Hepatocyte (in vitro differentiated cells): ENCODE measurements around the gene ZGRF1. TPM values are rescaled to one million over a fixed set of nuclear protein-coding genes. Genes with fewer than 3 reads are reported as not detected.
"Not testable (repeated sequence)": the region's sequence is repeated elsewhere in the genome, so short reads cannot be mapped to it uniquely, and the experiment has no call there.

ENCODE experiments used
- DNase-seq: peaks from one replicate; pipeline ENCODE4 v3.0.0-alpha.2; 2016; ENCODE audit warnings: low spot score
- H2AFZ ChIP-seq: fragments of 200-600 bp; sonication (generic); 2 replicates; pipeline ENCODE4 v1.6.0; 2016; ENCODE audit warnings: antibody characterized with exemption, mild to moderate bottlenecking
- H3K27ac ChIP-seq: fragments of 200-600 bp; sonication (generic); 2 replicates; pipeline ENCODE4 v1.5.1; 2016; ENCODE audit warnings: mild to moderate bottlenecking
- H3K27me3 ChIP-seq: fragments of 200-600 bp; sonication (generic); 2 replicates; pipeline ENCODE4 v1.6.1; 2016
- H3K36me3 ChIP-seq: fragments of 200-600 bp; sonication (generic); replicated peaks from 2 replicates; pipeline ENCODE4 v1.5.1; 2016; ENCODE audit warnings: low read depth; ENCODE audit not compliant: insufficient read depth
- H3K4me1 ChIP-seq: fragments of 200-600 bp; sonication (generic); 2 replicates; pipeline ENCODE4 v1.5.1; 2016; ENCODE audit warnings: mild to moderate bottlenecking, moderate library complexity; ENCODE audit not compliant: insufficient read depth
- H3K4me2 ChIP-seq: fragments of 200-600 bp; sonication (generic); 2 replicates; pipeline ENCODE4 v1.6.0; 2016
- H3K4me3 ChIP-seq: fragments of 200-600 bp; sonication (generic); 2 replicates; pipeline ENCODE4 v1.5.1; 2016; ENCODE audit warnings: mild to moderate bottlenecking
- H3K79me2 ChIP-seq: fragments of 200-600 bp; sonication (generic); 2 replicates; pipeline ENCODE4 v1.6.0; 2017; ENCODE audit warnings: mild to moderate bottlenecking
- H3K9me2 ChIP-seq: fragments of 200-600 bp; sonication (generic); replicated peaks from 2 replicates; pipeline ENCODE4 v1.6.0; 2017; ENCODE audit warnings: mild to moderate bottlenecking; ENCODE audit not compliant: insufficient read depth
- H3K9me3 ChIP-seq: fragments of 200-600 bp; sonication (generic); 2 replicates; pipeline ENCODE4 v1.5.1; 2016; ENCODE audit warnings: low read depth, mild to moderate bottlenecking
- H4K20me1 ChIP-seq: fragments of 200-600 bp; sonication (generic); 2 replicates; pipeline ENCODE4 v1.6.0; 2016; ENCODE audit warnings: mild to moderate bottlenecking; ENCODE audit not compliant: insufficient read depth, poor library complexity, severe bottlenecking
- EZH2 ChIP-seq: fragments of 200-600 bp; sonication (generic); IDR thresholded peaks from 2 replicates; pipeline ENCODE4 v1.6.1; 2016; ENCODE audit warnings: antibody characterized with exemption, mild to moderate bottlenecking, borderline replicate concordance
- EZH2phosphoT487 ChIP-seq: fragments of 200-600 bp; sonication (generic); IDR thresholded peaks from one replicate; pipeline ENCODE4 v1.6.1; 2018; ENCODE audit warnings: antibody characterized with exemption, mild to moderate bottlenecking, low read depth, moderate library complexity; ENCODE audit not compliant: unreplicated experiment, severe bottlenecking
- WGBS: methylation state at CpG from one replicate; pipeline ENCODE4 v1.1.6; 2016; ENCODE audit warnings: low lambda C conversion rate; ENCODE audit errors: missing lambda C conversion rate; 5-methylcytosine and 5-hydroxymethylcytosine counted together
- polyA plus RNA-seq: library from polyadenylated mRNA; unstranded; fragments of >200 nt; fragmentation: Nextera tagmentation; extraction: Ambion mirVana; gene quantifications from 2 replicates; pipeline ENCODE4 v1.2.1, GENCODE V29; 2016
- total RNA-seq: library from RNA; depleted of rRNA; stranded (reverse); fragments of >200 nt; gene quantifications from 2 replicates; pipeline ENCODE4 v1.2.3, GENCODE V29; 2014
- TF ChIP-seq, protein P1 (sequence below): fragments of 200-600 bp; sonication (generic); IDR thresholded peaks from 2 replicates; pipeline ENCODE4 v1.5.1; 2016; ENCODE audit warnings: antibody characterized with exemption, mild to moderate bottlenecking; ENCODE audit not compliant: poor library complexity

ZGRF1 gene
- total and polyA plus RNA-seq, 2 experiments from 2014 or later: 1.2 to 9.9 TPM

DNA sequence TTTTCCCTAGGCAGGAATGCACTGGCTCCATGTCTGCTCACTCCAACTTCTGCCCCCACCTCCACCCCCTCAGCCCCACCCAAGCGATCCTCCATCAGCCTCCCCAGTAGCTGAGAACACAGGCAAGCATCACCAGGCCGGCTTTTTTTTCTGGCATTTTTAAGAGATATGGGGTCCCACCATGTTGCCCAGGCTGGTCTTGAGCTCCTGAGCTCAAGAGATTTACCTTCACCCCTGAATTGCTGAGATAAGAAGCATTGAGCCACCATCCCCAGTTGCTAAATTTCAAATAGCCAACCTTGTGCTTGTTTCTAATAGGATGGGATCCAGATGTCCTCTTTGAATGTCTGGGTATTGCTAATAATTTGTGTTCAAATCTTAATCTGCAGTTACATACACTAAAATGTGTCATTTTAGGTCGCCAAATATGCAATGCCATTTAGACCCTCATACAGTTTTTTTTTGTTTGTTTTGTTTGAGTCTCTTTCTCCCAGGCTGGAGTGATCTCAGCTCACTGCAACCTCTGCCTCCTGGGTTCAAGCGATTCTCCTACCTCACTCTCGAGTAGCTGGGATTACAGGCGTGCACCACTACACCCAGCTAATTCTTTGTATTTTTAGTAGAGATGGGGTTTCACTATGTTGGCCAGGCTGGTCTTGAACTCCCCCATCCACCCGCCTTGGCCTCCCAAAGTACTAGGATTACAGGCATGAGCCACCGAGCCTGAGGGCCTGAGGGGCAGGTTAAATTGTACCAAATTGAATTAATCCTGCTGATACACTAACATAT lies 9.0 kb upstream of the ZGRF1 start:
- TF ChIP-seq EZH2 (no peak), EZH2phosphoT487 (no peak)
- TF ChIP-seq, protein P1, sequence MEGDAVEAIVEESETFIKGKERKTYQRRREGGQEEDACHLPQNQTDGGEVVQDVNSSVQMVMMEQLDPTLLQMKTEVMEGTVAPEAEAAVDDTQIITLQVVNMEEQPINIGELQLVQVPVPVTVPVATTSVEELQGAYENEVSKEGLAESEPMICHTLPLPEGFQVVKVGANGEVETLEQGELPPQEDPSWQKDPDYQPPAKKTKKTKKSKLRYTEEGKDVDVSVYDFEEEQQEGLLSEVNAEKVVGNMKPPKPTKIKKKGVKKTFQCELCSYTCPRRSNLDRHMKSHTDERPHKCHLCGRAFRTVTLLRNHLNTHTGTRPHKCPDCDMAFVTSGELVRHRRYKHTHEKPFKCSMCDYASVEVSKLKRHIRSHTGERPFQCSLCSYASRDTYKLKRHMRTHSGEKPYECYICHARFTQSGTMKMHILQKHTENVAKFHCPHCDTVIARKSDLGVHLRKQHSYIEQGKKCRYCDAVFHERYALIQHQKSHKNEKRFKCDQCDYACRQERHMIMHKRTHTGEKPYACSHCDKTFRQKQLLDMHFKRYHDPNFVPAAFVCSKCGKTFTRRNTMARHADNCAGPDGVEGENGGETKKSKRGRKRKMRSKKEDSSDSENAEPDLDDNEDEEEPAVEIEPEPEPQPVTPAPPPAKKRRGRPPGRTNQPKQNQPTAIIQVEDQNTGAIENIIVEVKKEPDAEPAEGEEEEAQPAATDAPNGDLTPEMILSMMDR: no peak
- Histone ChIP-seq H3K79me2 (peaks cover 8% of the 10 kb centered on the region), H3K4me3 (no peak overlapping the region), H4K20me1 (no peaks in the 10 kb centered on the region), H2AFZ (no peak overlapping the region), H3K36me3 (no peaks in the 10 kb centered on the region), H3K27ac (no peak overlapping the region), H3K9me3 (no peaks in the 10 kb centered on the region), H3K4me1 (no peaks in the 10 kb centered on the region), H3K9me2 (no peaks in the 10 kb centered on the region), H3K4me2 (no peak overlapping the region), H3K27me3 (no peaks in the 10 kb centered on the region)
- 54% methylated on average over 8 of the region's 8 CpGs for WGBS
- no peak for DNase-seq

- not testable (repeated sequence) for H3K4me3 ChIP-seq, H3K4me2 ChIP-seq, H4K20me1 ChIP-seq, H3K27me3 ChIP-seq, H3K36me3 ChIP-seq, H3K27ac ChIP-seq, H3K4me1 ChIP-seq, DNase-seq, H3K9me3 ChIP-seq, H2AFZ ChIP-seq, H3K9me2 ChIP-seq
- WGBS: 89% methylated on average over 10 of the region's 10 CpGs
- H3K79me2 ChIP-seq: peaks cover 17% of the 10 kb centered on the region
Observed at GRCh38 chr4:112644595-112645535, 8.2 kb upstream of the ZGRF1 start.

DNA sequence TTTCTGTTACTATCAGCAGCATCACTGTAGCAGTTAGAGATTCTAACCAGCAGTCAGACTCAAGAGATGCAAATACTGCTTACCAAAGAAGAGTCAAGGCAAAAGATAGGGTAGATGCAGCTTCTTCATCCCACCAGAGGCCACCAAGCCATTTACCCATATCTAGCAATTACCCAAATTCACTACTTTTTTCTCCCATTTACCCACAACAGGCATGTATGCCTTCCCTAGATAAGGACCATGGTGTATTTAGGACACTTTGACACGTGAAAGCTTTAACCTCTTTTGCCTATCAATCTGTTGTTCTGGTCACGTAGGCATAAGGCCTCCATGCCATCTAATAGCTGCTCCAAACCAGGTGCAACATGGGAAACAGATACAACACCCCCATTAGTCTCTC lies 5.8 kb upstream of the ZGRF1 start:
- H3K36me3 ChIP-seq: no peaks in the 10 kb centered on the region
- H3K9me2 ChIP-seq: no peaks in the 10 kb centered on the region
- H3K27ac ChIP-seq: no peak overlapping the region
- H3K79me2 ChIP-seq: peaks cover 39% of the 10 kb centered on the region
- no peak for DNase-seq
- no peaks in the 10 kb centered on the region for H3K27me3 ChIP-seq
- H3K4me2 ChIP-seq: no peak overlapping the region
- H3K9me3 ChIP-seq: no peaks in the 10 kb centered on the region
- H3K4me1 ChIP-seq: peaks cover 6% of the 10 kb centered on the region
- TF ChIP-seq EZH2 (no peak), EZH2phosphoT487 (no peak)
- TF ChIP-seq, protein P1: no peak
- WGBS: 87% methylated on average over 2 of the region's 2 CpGs
- H3K4me3 ChIP-seq: no peak overlapping the region
- H4K20me1 ChIP-seq: no peaks in the 10 kb centered on the region
- H2AFZ ChIP-seq: no peak overlapping the region

- WGBS: 1% methylated on average over 8 of the region's 8 CpGs
- Histone ChIP-seq H3K9me2 (no peaks in the 10 kb centered on the region), H3K27me3 (no peaks in the 10 kb centered on the region), H3K4me1 (peaks cover 6% of the 10 kb centered on the region), H3K4me2 (peak overlapping the region; percentile 75), H3K36me3 (no peaks in the 10 kb centered on the region), H3K27ac (peak overlapping the region; percentile 94), H2AFZ (peak overlapping the region; percentile 60), H4K20me1 (no peaks in the 10 kb centered on the region), H3K79me2 (peaks cover 46% of the 10 kb centered on the region), H3K4me3 (peak overlapping the region; percentile 58), H3K9me3 (no peaks in the 10 kb centered on the region)
- no peak for TF ChIP-seq EZH2
- TF ChIP-seq, protein P1: no peak
- DNase-seq: no peak
Observed at GRCh38 chr4:112637552-112637866, 800 bp upstream of the ZGRF1 start.
